Dermis microvascular lymphatic vessel endothelial cell (primary cell): Measurements from ENCODE around the gene HJURP. TPM values are rescaled to one million over a fixed set of nuclear protein-coding genes. Genes with fewer than 3 reads are reported as not detected.

Source experiments
- DNase-seq, 2 donors: peaks; one replicate each; pipeline versions ENCODE4 v3.0.0 to v3.0.0-alpha.2; 2010; ENCODE audit warnings: low read depth in 2 of 2
- total RNA-seq: library from RNA; depleted of rRNA; stranded (reverse); fragments of >200 nt; gene quantifications from 2 replicates; pipeline ENCODE4 v1.2.1, GENCODE V29; 2014

HJURP gene
- total RNA-seq, 1 donor from 2014 or later, result 9.5 TPM

- no peak for DNase-seq
Observed at GRCh38 chr2:233848276-233848675, 6.1 kb downstream of the HJURP start.

DNA sequence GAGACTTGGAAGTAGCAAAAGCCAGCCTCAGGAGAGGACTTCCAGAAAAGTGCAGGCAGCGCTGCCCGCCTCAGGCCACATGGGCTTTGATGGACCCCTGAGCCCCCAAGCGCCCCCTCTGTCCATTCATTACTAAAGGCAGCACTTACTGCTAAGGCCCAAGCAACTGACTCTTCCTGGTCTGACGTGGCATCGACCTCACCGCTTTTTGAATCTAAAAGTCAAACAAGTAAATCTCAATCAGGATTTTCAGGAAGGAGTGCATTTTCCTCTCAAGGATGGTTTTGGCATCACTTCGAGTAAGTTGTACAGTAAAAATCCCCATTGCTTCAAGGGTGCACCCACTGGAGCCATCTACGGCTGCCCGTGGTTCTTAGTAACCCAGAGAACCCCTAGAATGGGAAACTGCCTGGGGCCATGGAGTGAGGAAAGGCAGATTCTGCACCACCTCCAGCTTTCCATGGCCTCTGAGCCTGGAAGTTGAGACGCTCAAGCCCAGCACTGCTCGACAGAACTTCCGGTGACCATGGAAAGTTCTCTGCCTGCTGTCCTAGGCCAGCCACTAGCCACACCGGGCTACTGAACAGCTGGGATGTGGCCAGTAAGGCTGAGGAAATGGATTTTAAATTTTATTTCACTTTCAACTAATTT lies 7.0 kb downstream of the HJURP start:
- no peak for DNase-seq

- DNase-seq, result peak; percentile 36 to 48
Observed at GRCh38 chr2:233846387-233847247, 7.7 kb downstream of the HJURP start.

GRCh38 chr2:233845301-233846060 lies 8.9 kb downstream of the HJURP start:
- no peak for DNase-seq

GRCh38 chr2:233844836-233845235 lies 9.5 kb downstream of the HJURP start:
- no peak for DNase-seq

GRCh38 chr2:233844064-233844807 lies 10.1 kb downstream of the HJURP start:
- no peak for DNase-seq

DNA sequence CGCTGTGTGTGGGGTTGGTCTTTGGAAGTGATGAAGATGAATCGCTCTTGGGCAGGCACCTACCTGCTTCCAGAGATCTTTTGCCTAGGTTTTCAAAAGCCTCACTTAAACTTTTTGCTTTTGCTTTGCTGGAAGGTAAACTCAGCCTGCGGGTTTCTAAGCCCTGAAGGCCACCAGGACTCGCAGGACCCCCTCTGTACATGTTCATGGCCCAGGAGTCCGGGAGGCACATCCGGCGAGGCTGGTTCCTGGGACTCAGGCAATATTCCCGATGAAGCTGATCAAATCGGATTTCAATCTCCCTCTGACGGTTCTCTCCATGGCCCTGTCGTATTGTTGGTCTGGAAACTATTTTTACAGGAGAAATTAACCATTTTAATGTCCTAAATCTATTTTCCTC lies 13.2 kb downstream of the HJURP start:
- DNase-seq, result no peak

GRCh38 chr2:233840520-233840919 lies 13.8 kb downstream of the HJURP start:
- DNase-seq, result no peak

GRCh38 chr2:233839447-233839820 lies 14.9 kb downstream of the HJURP start:
- DNase-seq, result no peak

DNA sequence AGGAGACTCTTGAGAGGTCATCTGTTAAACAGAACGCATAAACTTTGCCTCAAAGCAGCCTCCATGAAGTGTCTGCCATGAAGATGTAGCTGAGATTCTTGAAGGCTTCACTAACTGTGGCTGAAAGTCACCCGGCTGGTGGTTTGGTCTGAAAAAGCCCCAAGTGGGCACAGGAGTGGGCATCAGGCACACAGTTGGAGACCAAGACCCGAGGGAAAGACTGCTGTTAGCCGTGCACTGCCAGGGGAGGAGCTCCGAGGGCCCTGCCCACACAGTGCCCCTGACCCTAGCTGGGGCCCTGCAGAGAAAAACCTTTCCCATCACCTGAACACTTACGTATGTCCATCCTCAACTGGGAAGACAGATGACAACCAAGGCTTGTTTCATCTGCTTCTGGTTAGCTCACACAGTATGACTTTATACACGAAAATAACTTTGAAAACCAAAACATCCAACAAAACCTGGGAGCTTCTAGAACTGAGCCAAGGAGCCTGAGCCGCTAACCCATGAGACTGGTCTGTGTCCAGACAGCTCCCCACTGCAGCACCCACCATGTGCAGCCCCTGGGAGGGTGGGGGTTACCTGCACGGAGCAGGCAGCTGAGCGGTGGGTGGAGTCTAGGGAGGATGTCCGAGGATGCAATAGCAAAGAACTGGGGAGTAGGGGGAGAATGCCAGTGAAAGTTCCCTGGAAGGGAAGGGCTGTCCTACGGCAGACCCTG lies 15.4 kb downstream of the HJURP start:
- DNase-seq, result no peak

- no peak for DNase-seq
Observed at GRCh38 chr2:233838251-233838650, 16.1 kb downstream of the HJURP start.

- no peak for DNase-seq
Observed at GRCh38 chr2:233837694-233838229, 16.6 kb downstream of the HJURP start.

GRCh38 chr2:233836359-233836758 lies 18.0 kb downstream of the HJURP start:
- DNase-seq, result no peak

- no peak for DNase-seq
Observed at GRCh38 chr2:233835230-233836186, 18.8 kb downstream of the HJURP start.

DNA sequence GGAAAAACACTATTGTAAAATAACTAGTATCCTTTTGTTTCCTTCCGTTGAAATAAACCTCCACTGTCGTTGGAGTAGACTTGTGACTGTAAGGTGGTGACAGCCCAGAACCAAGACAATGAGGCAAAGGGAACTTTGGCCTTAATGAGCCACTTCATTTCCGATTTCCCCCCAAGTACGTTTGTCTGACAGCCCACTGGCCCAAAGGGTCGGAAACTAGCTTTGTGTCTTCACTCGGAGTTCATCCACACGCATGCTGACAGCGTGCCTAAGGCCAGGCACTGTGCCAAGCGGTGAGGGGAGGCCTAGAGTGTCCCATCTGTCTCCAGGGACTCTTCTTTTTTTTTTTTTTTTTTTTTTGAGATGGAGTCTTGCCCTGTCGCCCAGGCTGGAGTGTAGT lies 21.0 kb downstream of the HJURP start:
- DNase-seq, result no peak

GRCh38 chr2:233832869-233833311 lies 21.4 kb downstream of the HJURP start:
- peak in 1 of 2 donors; percentile 46 for DNase-seq

- DNase-seq, result no peak
Observed at GRCh38 chr2:233832414-233832813, 21.9 kb downstream of the HJURP start.

- no peak for DNase-seq
Observed at GRCh38 chr2:233831861-233832260, 22.5 kb downstream of the HJURP start.

GRCh38 chr2:233831011-233831721 lies 23.2 kb downstream of the HJURP start:
- DNase-seq, result no peak
